Embryonic facial prominence (tissue), 1 donor: Measurements from ENCODE around the gene IGSF9.

Source experiments
- DNase-seq: peaks from one replicate; pipeline ENCODE4 v3.0.0-alpha.2; 2016; ENCODE audit errors: extremely low spot score

The IGSF9 gene

GRCh38 chr1:159972443-159973205 lies 27.2 kb upstream of the IGSF9 start:
- no peak for DNase-seq

GRCh38 chr1:159970932-159971342 lies 25.5 kb upstream of the IGSF9 start:
- no peak for DNase-seq

GRCh38 chr1:159968901-159969300 lies 23.5 kb upstream of the IGSF9 start:
- DNase-seq: no peak

GRCh38 chr1:159965263-159965662 lies 19.9 kb upstream of the IGSF9 start:
- DNase-seq: no peak

GRCh38 chr1:159964144-159964543 lies 18.7 kb upstream of the IGSF9 start:
- no peak for DNase-seq

- DNase-seq: no peak
Measured at GRCh38 chr1:159962176-159962575, 16.8 kb upstream of the IGSF9 start.

- DNase-seq: no peak
Measured at GRCh38 chr1:159961636-159962035, 16.2 kb upstream of the IGSF9 start.

- DNase-seq: no peak
Measured at GRCh38 chr1:159960721-159961381, 15.4 kb upstream of the IGSF9 start.

GRCh38 chr1:159959451-159959850 lies 14.0 kb upstream of the IGSF9 start:
- no peak for DNase-seq

- no peak for DNase-seq
Measured at GRCh38 chr1:159958719-159959380, 13.4 kb upstream of the IGSF9 start.

- DNase-seq: no peak
Measured at GRCh38 chr1:159957824-159958268, 12.4 kb upstream of the IGSF9 start.

GRCh38 chr1:159955456-159955855 lies 10.0 kb upstream of the IGSF9 start:
- DNase-seq: no peak

GRCh38 chr1:159953536-159954515 lies 8.4 kb upstream of the IGSF9 start, which contains the start of gene SLAMF9:
Gene SLAMF9, minus strand, starts transcription at chr1:159954237. Its CDS starts 100 bp downstream, at chr1:159954137.
- no peak for DNase-seq

- DNase-seq: no peak
Measured at GRCh38 chr1:159952932-159953331, 7.5 kb upstream of the IGSF9 start.

- DNase-seq: no peak
Measured at GRCh38 chr1:159951551-159951950, 6.1 kb upstream of the IGSF9 start.

GRCh38 chr1:159951016-159951415 lies 5.6 kb upstream of the IGSF9 start:
- DNase-seq: no peak

- DNase-seq: no peak
Measured at GRCh38 chr1:159949981-159950381, 4.6 kb upstream of the IGSF9 start.

- no peak for DNase-seq
Measured at GRCh38 chr1:159949123-159949522, 3.7 kb upstream of the IGSF9 start.

GRCh38 chr1:159947942-159948341 lies 2.5 kb upstream of the IGSF9 start:
- no peak for DNase-seq

- no peak for DNase-seq
Measured at GRCh38 chr1:159946242-159947187, 1.1 kb upstream of the IGSF9 start.
